ENCODE measurements around the gene SERP1. TPM values are rescaled to one million over a fixed set of nuclear protein-coding genes. Genes with fewer than 3 reads are reported as not detected.
A peak's percentile ranks its signal among the peaks of the same experiment; 100 is the strongest.

SERP1 gene
- total RNA-seq: 100 to 1,000 TPM in 1 of 2 experiments, 10 to 100 TPM in 1; 95.9 to 105 TPM

- peak; percentile 99 for DNase-seq
- peaks cover 44% of the 10 kb centered on the region for H3K36me3 Mint-ChIP-seq (ENCODE audit: low read depth)
- H3K4me3 Mint-ChIP-seq: peak within 1 kb of the TSS; percentile 97
- intact Hi-C loops (cut with micrococcal nuclease): loop anchor here (1.0 to 10.0 kb wide), 11 partner anchors 37 to 1648 kb away; partner anchors contain the start of genes ERICH6, RNF13, SELENOT and SIAH2
- peaks cover 69% of the 10 kb centered on the region for H3K4me1 Mint-ChIP-seq (ENCODE audit: low read depth)
- CTCF ChIA-PET: no interaction called here
- no peaks in the 10 kb centered on the region for H3K27me3 Mint-ChIP-seq (ENCODE audit: low read depth)
- peak within 1 kb of the TSS; percentile 95 for H3K27ac Mint-ChIP-seq
- H3K9me3 Mint-ChIP-seq: no peaks in the 10 kb centered on the region
Observed at GRCh38 chr3:150546226-150547044, at the start of gene SERP1, which contains the start of gene EIF2A. TSS of gene SERP1 (minus strand) at chr3:150546496. CDS start at chr3:150546135, 361 bp downstream. TSS of gene EIF2A (plus strand) at chr3:150546787. CDS start at chr3:150546803, 16 bp downstream.

DNA sequence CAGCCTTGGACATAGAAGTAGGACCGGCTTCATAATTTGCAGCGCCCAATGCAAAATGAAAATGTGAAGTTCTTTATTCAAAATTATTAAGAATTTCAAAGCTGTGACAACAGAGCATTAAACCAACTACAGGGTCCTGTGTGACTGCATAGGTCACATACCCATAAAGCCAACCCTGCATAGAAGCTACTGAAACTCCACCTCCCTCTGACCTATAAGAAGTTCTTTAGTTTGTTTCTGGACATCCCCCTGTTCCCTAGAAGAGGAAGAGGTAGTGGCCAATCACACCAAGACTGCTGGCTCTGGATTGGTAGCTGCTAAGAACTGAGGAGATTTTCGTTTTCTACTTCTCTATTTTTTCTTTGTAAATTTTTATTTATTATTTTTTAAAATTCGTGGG is 47.9 kb upstream of the SERP1 start:
- H3K9me3 Mint-ChIP-seq: no peaks in the 10 kb centered on the region
- no peaks in the 10 kb centered on the region for H3K27me3 Mint-ChIP-seq (ENCODE audit: low read depth)
- no peak overlapping the region for H3K4me3 Mint-ChIP-seq
- intact Hi-C loops (cut with micrococcal nuclease): no loop called here
- H3K36me3 Mint-ChIP-seq (ENCODE audit: low read depth): no peaks in the 10 kb centered on the region
- peaks cover 12% of the 10 kb centered on the region for H3K4me1 Mint-ChIP-seq (ENCODE audit: low read depth)
- no peak overlapping the region for H3K27ac Mint-ChIP-seq
- DNase-seq: no peak
- CTCF ChIA-PET: interaction anchor here (0.7 kb wide), 1 partner anchor 95 kb away, joined by 3 read pairs; no protein-coding TSS in a partner anchor

GRCh38 chr3:150589759-150590158 is 43.5 kb upstream of the SERP1 start:
- intact Hi-C loops (cut with micrococcal nuclease): no loop called here
- CTCF ChIA-PET: interaction anchor here (1.5 kb wide), 1 partner anchor 33 kb away, joined by 4 read pairs; no protein-coding TSS in a partner anchor
- Mint-ChIP-seq H3K27me3 (ENCODE audit: low read depth) (no peaks in the 10 kb centered on the region), H3K27ac (peak overlapping the region; percentile 26), H3K4me3 (no peak overlapping the region), H3K36me3 (ENCODE audit: low read depth) (peaks cover 13% of the 10 kb centered on the region), H3K9me3 (no peaks in the 10 kb centered on the region), H3K4me1 (ENCODE audit: low read depth) (peaks cover 14% of the 10 kb centered on the region)
- no peak for DNase-seq

GRCh38 chr3:150588027-150588830 is 41.9 kb upstream of the SERP1 start:
- CTCF ChIA-PET: interaction anchor here (0.6 to 0.9 kb wide), 3 partner anchors 36 to 147 kb away, joined by 3 read pairs; partner anchors contain the start of gene ERICH6

GRCh38 chr3:150583028-150583427 is 36.7 kb upstream of the SERP1 start:
- H3K27ac Mint-ChIP-seq: peak overlapping the region; percentile 81
- peaks cover 27% of the 10 kb centered on the region for H3K36me3 Mint-ChIP-seq (ENCODE audit: low read depth)
- no peaks in the 10 kb centered on the region for H3K27me3 Mint-ChIP-seq (ENCODE audit: low read depth)
- H3K4me3 Mint-ChIP-seq: no peak overlapping the region
- peaks cover 8% of the 10 kb centered on the region for H3K4me1 Mint-ChIP-seq (ENCODE audit: low read depth)
- no peaks in the 10 kb centered on the region for H3K9me3 Mint-ChIP-seq
- CTCF ChIA-PET: no interaction called here
- intact Hi-C loops (cut with micrococcal nuclease): loop anchor here (1.0 to 2.0 kb wide), 4 partner anchors 20 to 156 kb away; partner anchors contain the start of genes EIF2A, SELENOT and SERP1
- DNase-seq: peak; percentile 15

More at GRCh38 chr3:150588027-150588830, 41.9 kb upstream of the SERP1 start:
- no peak for DNase-seq
- no peaks in the 10 kb centered on the region for H3K9me3 Mint-ChIP-seq
- intact Hi-C loops (cut with micrococcal nuclease): no loop called here
- peak overlapping the region; percentile 15 for H3K27ac Mint-ChIP-seq
- H3K36me3 Mint-ChIP-seq (ENCODE audit: low read depth): peaks cover 19% of the 10 kb centered on the region
- peaks cover 14% of the 10 kb centered on the region for H3K4me1 Mint-ChIP-seq (ENCODE audit: low read depth)
- H3K27me3 Mint-ChIP-seq (ENCODE audit: low read depth): no peaks in the 10 kb centered on the region
- H3K4me3 Mint-ChIP-seq: no peak overlapping the region

GRCh38 chr3:150582620-150583019 is 36.3 kb upstream of the SERP1 start:
- Mint-ChIP-seq H3K27me3 (ENCODE audit: low read depth) (no peaks in the 10 kb centered on the region), H3K27ac (peak overlapping the region; percentile 81), H3K4me1 (ENCODE audit: low read depth) (peaks cover 8% of the 10 kb centered on the region), H3K9me3 (no peaks in the 10 kb centered on the region), H3K36me3 (ENCODE audit: low read depth) (peaks cover 30% of the 10 kb centered on the region), H3K4me3 (no peak overlapping the region)
- intact Hi-C loops (cut with micrococcal nuclease): loop anchor here (1.0 to 2.0 kb wide), 4 partner anchors 20 to 157 kb away; partner anchors contain the start of genes EIF2A, SELENOT and SERP1
- DNase-seq: no peak
- CTCF ChIA-PET: no interaction called here

DNA sequence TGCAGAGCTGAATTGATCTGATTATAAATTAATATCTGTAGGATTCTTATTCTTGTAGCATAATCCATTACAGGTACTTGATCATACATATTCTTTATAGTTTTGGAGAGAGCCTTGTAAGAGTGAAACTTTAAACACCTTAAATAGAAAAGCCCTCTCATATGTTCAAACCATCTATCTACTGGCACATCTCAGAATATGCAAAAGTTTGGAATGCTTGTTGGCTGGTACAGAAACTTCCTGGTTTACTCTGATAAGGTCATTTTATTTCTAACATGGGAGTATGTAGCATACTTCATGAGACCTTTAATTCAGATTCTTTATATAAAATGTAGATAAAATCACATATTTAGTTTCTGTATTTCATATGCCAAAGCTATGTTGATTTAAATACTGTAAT is 34.9 kb upstream of the SERP1 start:
- no peaks in the 10 kb centered on the region for H3K27me3 Mint-ChIP-seq (ENCODE audit: low read depth)
- intact Hi-C loops (cut with micrococcal nuclease): no loop called here
- CTCF ChIA-PET: no interaction called here
- DNase-seq: no peak
- no peaks in the 10 kb centered on the region for H3K9me3 Mint-ChIP-seq
- peaks cover 8% of the 10 kb centered on the region for H3K4me1 Mint-ChIP-seq (ENCODE audit: low read depth)
- H3K36me3 Mint-ChIP-seq (ENCODE audit: low read depth): peaks cover 34% of the 10 kb centered on the region
- H3K4me3 Mint-ChIP-seq: no peak overlapping the region
- no peak overlapping the region for H3K27ac Mint-ChIP-seq

DNA sequence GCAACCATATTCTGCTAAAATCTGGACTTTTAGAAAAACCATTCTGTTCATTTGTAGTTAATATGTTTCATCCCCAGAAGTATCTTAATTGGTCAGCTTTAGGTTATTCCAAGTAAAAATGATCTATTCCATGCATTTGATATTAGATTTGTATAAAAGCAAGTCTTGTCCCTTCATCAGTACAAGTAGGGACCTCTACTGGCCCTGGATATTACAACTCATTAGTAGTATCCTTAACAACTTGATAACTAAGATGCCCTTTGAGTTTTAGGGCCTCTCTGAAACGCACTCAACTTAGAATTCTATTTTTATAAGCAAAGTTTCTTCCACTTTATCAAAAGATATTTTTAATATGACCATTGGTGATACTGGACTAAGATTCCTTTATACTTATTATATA is 31.6 kb upstream of the SERP1 start:
- Mint-ChIP-seq H3K27ac (no peak overlapping the region), H3K36me3 (ENCODE audit: low read depth) (peaks cover 27% of the 10 kb centered on the region), H3K4me1 (ENCODE audit: low read depth) (peaks cover 13% of the 10 kb centered on the region), H3K4me3 (no peak overlapping the region), H3K27me3 (ENCODE audit: low read depth) (no peaks in the 10 kb centered on the region), H3K9me3 (no peaks in the 10 kb centered on the region)
- intact Hi-C loops (cut with micrococcal nuclease): no loop called here
- no peak for DNase-seq
- CTCF ChIA-PET: no interaction called here

DNA sequence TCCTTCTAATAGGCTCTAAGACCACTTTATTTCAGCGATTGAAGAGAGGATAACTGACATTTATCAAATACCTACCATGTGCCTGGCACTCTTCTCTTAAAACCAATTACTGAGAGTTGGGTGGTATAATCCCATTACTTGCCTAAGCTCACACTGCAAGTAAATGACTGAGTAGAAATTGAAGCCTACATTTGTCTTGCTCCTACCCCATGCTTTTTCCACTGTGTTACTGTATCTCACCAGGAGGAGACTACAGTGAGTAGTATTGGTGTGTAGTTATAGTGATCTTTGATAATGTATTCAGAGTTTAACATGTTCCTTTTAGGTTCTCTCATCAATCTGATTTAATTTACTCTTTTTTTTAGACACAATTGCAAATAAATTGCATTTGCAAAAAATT is 21.0 kb upstream of the SERP1 start:
- CTCF ChIA-PET: interaction anchor here (0.6 kb wide), 1 partner anchor 10 kb away, joined by 4 read pairs; no protein-coding TSS in a partner anchor
- no peak overlapping the region for H3K27ac Mint-ChIP-seq
- H3K27me3 Mint-ChIP-seq (ENCODE audit: low read depth): no peaks in the 10 kb centered on the region
- H3K4me1 Mint-ChIP-seq (ENCODE audit: low read depth): no peaks in the 10 kb centered on the region
- intact Hi-C loops (cut with micrococcal nuclease): no loop called here
- H3K36me3 Mint-ChIP-seq (ENCODE audit: low read depth): peaks cover 17% of the 10 kb centered on the region
- H3K4me3 Mint-ChIP-seq: no peak overlapping the region
- no peaks in the 10 kb centered on the region for H3K9me3 Mint-ChIP-seq
- no peak for DNase-seq

DNA sequence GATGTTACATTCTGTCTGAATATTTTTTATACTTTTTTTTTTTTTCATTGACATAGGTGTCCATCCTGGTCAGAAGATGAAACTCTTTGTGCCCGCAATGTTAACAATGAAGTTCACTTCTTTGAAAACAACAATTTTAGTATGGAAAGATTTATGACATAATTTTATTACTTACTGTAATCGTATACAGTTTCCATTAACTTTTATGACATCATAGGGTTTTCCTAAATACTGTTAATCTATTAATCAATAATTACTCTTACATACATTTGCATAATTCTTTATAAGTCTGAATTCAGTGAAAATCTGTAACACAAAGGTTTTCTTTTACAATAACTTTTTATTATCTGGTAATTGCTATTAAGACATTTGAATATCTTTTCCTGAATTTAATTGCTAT is 17.9 kb upstream of the SERP1 start:
- no peak overlapping the region for H3K27ac Mint-ChIP-seq
- no peaks in the 10 kb centered on the region for H3K27me3 Mint-ChIP-seq (ENCODE audit: low read depth)
- no peak for DNase-seq
- no peaks in the 10 kb centered on the region for H3K4me1 Mint-ChIP-seq (ENCODE audit: low read depth)
- CTCF ChIA-PET: no interaction called here
- intact Hi-C loops (cut with micrococcal nuclease): no loop called here
- H3K4me3 Mint-ChIP-seq: no peak overlapping the region
- H3K36me3 Mint-ChIP-seq (ENCODE audit: low read depth): peaks cover 12% of the 10 kb centered on the region
- H3K9me3 Mint-ChIP-seq: no peaks in the 10 kb centered on the region

GRCh38 chr3:150557725-150558124 is 11.4 kb upstream of the SERP1 start:
- Mint-ChIP-seq H3K4me1 (ENCODE audit: low read depth) (peaks cover 33% of the 10 kb centered on the region), H3K4me3 (no peak overlapping the region), H3K9me3 (no peaks in the 10 kb centered on the region), H3K27ac (no peak overlapping the region), H3K27me3 (ENCODE audit: low read depth) (no peaks in the 10 kb centered on the region), H3K36me3 (ENCODE audit: low read depth) (peaks cover 37% of the 10 kb centered on the region)
- DNase-seq: no peak
- intact Hi-C loops (cut with micrococcal nuclease): no loop called here
- CTCF ChIA-PET: interaction anchor here (0.7 to 1.3 kb wide), 2 partner anchors 32 to 671 kb away, joined by 3 to 4 read pairs; no protein-coding TSS in a partner anchor

- Mint-ChIP-seq H3K27me3 (ENCODE audit: low read depth) (no peaks in the 10 kb centered on the region), H3K9me3 (no peaks in the 10 kb centered on the region), H3K4me1 (ENCODE audit: low read depth) (peaks cover 35% of the 10 kb centered on the region), H3K36me3 (ENCODE audit: low read depth) (peaks cover 37% of the 10 kb centered on the region), H3K4me3 (no peak overlapping the region), H3K27ac (no peak overlapping the region)
- intact Hi-C loops (cut with micrococcal nuclease): no loop called here
- CTCF ChIA-PET: interaction anchor here (1.3 kb wide), 1 partner anchor 33 kb away, joined by 4 read pairs; no protein-coding TSS in a partner anchor
- DNase-seq: no peak
Observed at GRCh38 chr3:150556792-150557191, 10.5 kb upstream of the SERP1 start.

Measured in activated naive CD4-positive, alpha-beta T cell treated with anti-CD3 and anti-CD28 coated beads for 36 hours (primary cell).